GM12872 (cell line): ENCODE data around the gene MID1IP1.
A peak's percentile ranks its signal among the peaks of the same experiment; 100 is the strongest.

Experiments
- TF ChIP-seq, protein P1 (sequence below): IDR thresholded peaks from 3 replicates; pipeline ENCODE4 v1.5.1; 2011; ENCODE audit warnings: low read depth, mild to moderate bottlenecking, low read length, moderate library complexity; ENCODE audit not compliant: insufficient read depth

Gene MID1IP1, protein sequence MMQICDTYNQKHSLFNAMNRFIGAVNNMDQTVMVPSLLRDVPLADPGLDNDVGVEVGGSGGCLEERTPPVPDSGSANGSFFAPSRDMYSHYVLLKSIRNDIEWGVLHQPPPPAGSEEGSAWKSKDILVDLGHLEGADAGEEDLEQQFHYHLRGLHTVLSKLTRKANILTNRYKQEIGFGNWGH

GRCh38 chrX:38800981-38801845, at the start of gene MID1IP1:
Gene MID1IP1 (plus strand): TSS chrX:38801459. CDS start chrX:38804947, 3,488 bp downstream.
- TF ChIP-seq, protein P1, sequence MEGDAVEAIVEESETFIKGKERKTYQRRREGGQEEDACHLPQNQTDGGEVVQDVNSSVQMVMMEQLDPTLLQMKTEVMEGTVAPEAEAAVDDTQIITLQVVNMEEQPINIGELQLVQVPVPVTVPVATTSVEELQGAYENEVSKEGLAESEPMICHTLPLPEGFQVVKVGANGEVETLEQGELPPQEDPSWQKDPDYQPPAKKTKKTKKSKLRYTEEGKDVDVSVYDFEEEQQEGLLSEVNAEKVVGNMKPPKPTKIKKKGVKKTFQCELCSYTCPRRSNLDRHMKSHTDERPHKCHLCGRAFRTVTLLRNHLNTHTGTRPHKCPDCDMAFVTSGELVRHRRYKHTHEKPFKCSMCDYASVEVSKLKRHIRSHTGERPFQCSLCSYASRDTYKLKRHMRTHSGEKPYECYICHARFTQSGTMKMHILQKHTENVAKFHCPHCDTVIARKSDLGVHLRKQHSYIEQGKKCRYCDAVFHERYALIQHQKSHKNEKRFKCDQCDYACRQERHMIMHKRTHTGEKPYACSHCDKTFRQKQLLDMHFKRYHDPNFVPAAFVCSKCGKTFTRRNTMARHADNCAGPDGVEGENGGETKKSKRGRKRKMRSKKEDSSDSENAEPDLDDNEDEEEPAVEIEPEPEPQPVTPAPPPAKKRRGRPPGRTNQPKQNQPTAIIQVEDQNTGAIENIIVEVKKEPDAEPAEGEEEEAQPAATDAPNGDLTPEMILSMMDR: no peak

- TF ChIP-seq, protein P1: peak; percentile 56
Measured at GRCh38 chrX:38754102-38754790, 47.0 kb upstream of the MID1IP1 start.

- TF ChIP-seq, protein P1: no peak
Measured at GRCh38 chrX:38754818-38755718, 46.2 kb upstream of the MID1IP1 start.

- TF ChIP-seq, protein P1: no peak
Measured at GRCh38 chrX:38760883-38761282, 40.4 kb upstream of the MID1IP1 start.

DNA sequence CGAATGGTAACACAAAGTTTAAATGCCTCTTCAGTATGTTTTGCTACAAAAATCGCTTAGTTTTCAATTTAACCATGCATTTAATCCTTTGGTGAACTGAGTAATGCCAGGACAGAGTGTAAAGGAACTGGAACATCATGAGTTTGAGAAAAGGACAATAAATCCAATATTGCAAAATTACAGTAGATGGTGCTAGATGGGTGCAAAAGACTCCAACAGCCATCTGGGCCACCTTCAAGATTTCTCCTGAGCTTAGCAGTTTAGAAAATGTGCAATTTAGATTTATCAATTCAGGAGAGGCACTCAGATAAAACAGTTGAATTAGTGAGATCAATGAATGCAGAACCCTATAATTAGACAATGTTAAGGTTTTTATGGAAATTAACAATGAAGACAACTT, 33.2 kb upstream of the MID1IP1 start:
- TF ChIP-seq, protein P1: peak; percentile 29; the same call in 1 of the 3 replicates

DNA sequence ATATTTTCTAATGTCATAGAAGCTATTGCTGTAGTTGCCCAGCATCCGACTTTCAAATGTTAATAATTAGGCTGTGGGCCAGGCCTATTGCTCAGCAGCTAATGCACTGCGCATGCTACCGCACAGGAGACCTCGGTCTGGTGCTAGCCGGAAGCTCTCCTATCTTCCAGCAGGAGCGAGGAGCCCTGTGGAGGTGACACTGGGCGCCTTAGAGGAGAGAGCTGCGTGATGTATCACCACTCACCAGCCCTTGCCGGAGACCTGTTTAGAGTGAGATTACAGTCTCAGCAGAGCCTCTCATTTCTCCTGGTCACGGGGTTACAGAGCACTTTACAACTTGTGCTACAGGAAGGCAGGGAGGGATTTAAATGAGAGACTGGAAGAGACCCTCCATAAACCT, 31.1 kb upstream of the MID1IP1 start:
- TF ChIP-seq, protein P1: no peak
